Karpas-422 (cell line): ENCODE data around the gene BANF2. TPM values are rescaled to one million over a fixed set of nuclear protein-coding genes. Genes with fewer than 3 reads are reported as not detected.

Experiments used
- DNase-seq: peaks from one replicate; pipeline ENCODE4 v3.0.0-alpha.2; 2015
- H2AFZ ChIP-seq: fragments of 200-600 bp; sonication (generic); 2 replicates; pipeline ENCODE4 v1.6.1; 2014; ENCODE audit warnings: antibody characterized with exemption, low read length, mixed read lengths
- H3K27ac ChIP-seq: fragments of 200-600 bp; sonication (generic); 2 replicates; pipeline ENCODE4 v1.5.1; 2014; ENCODE audit warnings: mild to moderate bottlenecking, low read length, moderate library complexity
- H3K27me3 ChIP-seq: fragments of 200-600 bp; sonication (generic); 2 replicates; pipeline ENCODE4 v1.6.1; 2014; ENCODE audit warnings: low read length, mixed read lengths
- H3K36me3 ChIP-seq: fragments of 200-600 bp; sonication (generic); 2 replicates; pipeline ENCODE4 v1.6.1; 2014; ENCODE audit warnings: low read length, mixed read lengths; ENCODE audit not compliant: insufficient read depth
- H3K4me1 ChIP-seq: fragments of 200-600 bp; sonication (generic); 2 replicates; pipeline ENCODE4 v1.6.1; 2014; ENCODE audit warnings: mild to moderate bottlenecking, low read length, mixed read lengths
- H3K4me2 ChIP-seq: fragments of 200-600 bp; sonication (generic); 2 replicates; pipeline ENCODE4 v1.6.1; 2014; ENCODE audit warnings: low read length, low read depth, mild to moderate bottlenecking; ENCODE audit not compliant: poor library complexity, severe bottlenecking
- H3K4me3 ChIP-seq: fragments of 200-600 bp; sonication (generic); 2 replicates; pipeline ENCODE4 v1.5.1; 2014; ENCODE audit warnings: mild to moderate bottlenecking, antibody characterized with exemption, low read length, mixed read lengths
- H3K79me2 ChIP-seq: fragments of 200-600 bp; sonication (generic); 2 replicates; pipeline ENCODE4 v1.6.1; 2014; ENCODE audit warnings: mild to moderate bottlenecking, low read length, mixed read lengths
- H3K9ac ChIP-seq: fragments of 200-600 bp; sonication (generic); 2 replicates; pipeline ENCODE4 v1.6.0; 2014; ENCODE audit warnings: low read length
- H3K9me2 ChIP-seq: fragments of 200-600 bp; sonication (generic), shearing (Covaris generic); replicated peaks from 2 replicates; pipeline ENCODE4 v1.6.0; 2014; ENCODE audit warnings: mild to moderate bottlenecking, low read length, moderate library complexity; ENCODE audit not compliant: insufficient read depth
- H3K9me3 ChIP-seq: fragments of 300-700, 200-600 bp; sonication (generic); 2 replicates; pipeline ENCODE4 v1.6.1; 2014; ENCODE audit warnings: low read length, mixed read lengths
- H4K20me1 ChIP-seq: fragments of 200-600 bp; sonication (generic); 2 replicates; pipeline ENCODE4 v1.6.1; 2014; ENCODE audit warnings: mild to moderate bottlenecking, antibody characterized with exemption, low read length, low read depth; ENCODE audit not compliant: insufficient read depth
- total RNA-seq: library from RNA; depleted of rRNA; stranded (reverse); fragments of >200 nt; shearing (Covaris generic); gene quantifications from 2 replicates; pipeline ENCODE4 v1.2.3, GENCODE V29; 2014; ENCODE audit warnings: low replicate concordance

BANF2 gene
- total RNA-seq, 1 experiment from 2014 or later, result not detected

GRCh38 chr20:17725094-17725835, 25.5 kb downstream of the BANF2 start:
- H2AFZ ChIP-seq, result no peak overlapping the region
- H3K9me3 ChIP-seq, result no peaks in the 10 kb centered on the region
- no peak overlapping the region for H3K27ac ChIP-seq
- no peak overlapping the region for H3K4me2 ChIP-seq
- no peaks in the 10 kb centered on the region for H3K79me2 ChIP-seq
- no peaks in the 10 kb centered on the region for H3K9me2 ChIP-seq
- H3K9ac ChIP-seq, result no peak overlapping the region
- H3K27me3 ChIP-seq, result no peaks in the 10 kb centered on the region
- no peaks in the 10 kb centered on the region for H3K4me1 ChIP-seq
- H4K20me1 ChIP-seq, result no peaks in the 10 kb centered on the region
- no peak for DNase-seq
- H3K4me3 ChIP-seq, result no peak overlapping the region
- H3K36me3 ChIP-seq, result no peaks in the 10 kb centered on the region

- Histone ChIP-seq H3K4me3 (no peak overlapping the region), H3K9ac (no peak overlapping the region)
- no peak for DNase-seq
These were observed 27.1 kb downstream of the BANF2 start for GRCh38 chr20:17726902-17727301.

GRCh38 chr20:17727351-17727750, 27.6 kb downstream of the BANF2 start:
- DNase-seq, result no peak
- H3K27ac ChIP-seq, result no peak overlapping the region
- no peaks in the 10 kb centered on the region for H3K9me3 ChIP-seq
- H3K4me3 ChIP-seq, result no peak overlapping the region
- H3K27me3 ChIP-seq, result no peaks in the 10 kb centered on the region
- no peaks in the 10 kb centered on the region for H4K20me1 ChIP-seq
- H3K9me2 ChIP-seq, result no peaks in the 10 kb centered on the region
- no peak overlapping the region for H3K4me2 ChIP-seq
- H3K9ac ChIP-seq, result no peak overlapping the region
- H3K36me3 ChIP-seq, result no peaks in the 10 kb centered on the region
- no peaks in the 10 kb centered on the region for H3K79me2 ChIP-seq
- H2AFZ ChIP-seq, result no peak overlapping the region
- H3K4me1 ChIP-seq, result no peaks in the 10 kb centered on the region

More at GRCh38 chr20:17726902-17727301, 27.1 kb downstream of the BANF2 start:
- Histone ChIP-seq H3K36me3 (no peaks in the 10 kb centered on the region), H3K9me2 (no peaks in the 10 kb centered on the region), H3K27me3 (no peaks in the 10 kb centered on the region), H3K9me3 (no peaks in the 10 kb centered on the region), H2AFZ (no peak overlapping the region), H3K79me2 (no peaks in the 10 kb centered on the region), H3K4me2 (no peak overlapping the region), H4K20me1 (no peaks in the 10 kb centered on the region), H3K4me1 (no peaks in the 10 kb centered on the region), H3K27ac (no peak overlapping the region)

- Histone ChIP-seq H3K4me1 (no peaks in the 10 kb centered on the region), H3K4me2 (no peak overlapping the region), H3K9me2 (no peaks in the 10 kb centered on the region), H3K9ac (no peak overlapping the region), H3K9me3 (no peaks in the 10 kb centered on the region), H3K27me3 (no peaks in the 10 kb centered on the region), H4K20me1 (no peaks in the 10 kb centered on the region), H3K4me3 (no peak overlapping the region), H3K27ac (no peak overlapping the region), H3K36me3 (no peaks in the 10 kb centered on the region), H3K79me2 (no peaks in the 10 kb centered on the region), H2AFZ (no peak overlapping the region)
- DNase-seq, result no peak
These were observed 28.3 kb downstream of the BANF2 start for GRCh38 chr20:17728074-17728473.

GRCh38 chr20:17730071-17730470, 30.3 kb downstream of the BANF2 start:
- DNase-seq, result no peak
- H3K79me2 ChIP-seq, result no peaks in the 10 kb centered on the region
- no peaks in the 10 kb centered on the region for H3K27me3 ChIP-seq
- H3K4me2 ChIP-seq, result no peak overlapping the region
- no peaks in the 10 kb centered on the region for H4K20me1 ChIP-seq
- no peaks in the 10 kb centered on the region for H3K36me3 ChIP-seq
- no peak overlapping the region for H3K4me3 ChIP-seq
- no peak overlapping the region for H2AFZ ChIP-seq
- H3K9me2 ChIP-seq, result no peaks in the 10 kb centered on the region
- H3K27ac ChIP-seq, result no peak overlapping the region
- H3K9ac ChIP-seq, result no peak overlapping the region
- H3K4me1 ChIP-seq, result no peaks in the 10 kb centered on the region
- no peaks in the 10 kb centered on the region for H3K9me3 ChIP-seq

- H4K20me1 ChIP-seq, result no peaks in the 10 kb centered on the region
- DNase-seq, result no peak
- no peaks in the 10 kb centered on the region for H3K4me1 ChIP-seq
- no peaks in the 10 kb centered on the region for H3K9me3 ChIP-seq
- no peaks in the 10 kb centered on the region for H3K27me3 ChIP-seq
- H3K4me3 ChIP-seq, result no peak overlapping the region
- H3K9me2 ChIP-seq, result no peaks in the 10 kb centered on the region
- no peak overlapping the region for H2AFZ ChIP-seq
- H3K4me2 ChIP-seq, result no peak overlapping the region
- H3K36me3 ChIP-seq, result no peaks in the 10 kb centered on the region
- H3K27ac ChIP-seq, result no peak overlapping the region
- no peak overlapping the region for H3K9ac ChIP-seq
- no peaks in the 10 kb centered on the region for H3K79me2 ChIP-seq
These were observed 31.5 kb downstream of the BANF2 start for GRCh38 chr20:17731233-17731632.

- Histone ChIP-seq H3K27ac (no peak overlapping the region), H3K27me3 (no peaks in the 10 kb centered on the region), H3K79me2 (no peaks in the 10 kb centered on the region), H3K9me3 (no peaks in the 10 kb centered on the region), H3K4me2 (no peak overlapping the region), H3K4me3 (no peak overlapping the region), H2AFZ (no peak overlapping the region), H4K20me1 (no peaks in the 10 kb centered on the region), H3K4me1 (no peaks in the 10 kb centered on the region), H3K9me2 (no peaks in the 10 kb centered on the region), H3K9ac (no peak overlapping the region), H3K36me3 (no peaks in the 10 kb centered on the region)
- no peak for DNase-seq
These were observed 33.2 kb downstream of the BANF2 start for GRCh38 chr20:17732907-17733521.

GRCh38 chr20:17733767-17734304, 34.1 kb downstream of the BANF2 start:
- Histone ChIP-seq H3K4me3 (no peak overlapping the region), H3K36me3 (no peaks in the 10 kb centered on the region), H4K20me1 (no peaks in the 10 kb centered on the region), H3K27ac (no peak overlapping the region), H2AFZ (no peak overlapping the region), H3K9me3 (no peaks in the 10 kb centered on the region), H3K4me1 (no peaks in the 10 kb centered on the region), H3K79me2 (no peaks in the 10 kb centered on the region), H3K4me2 (no peak overlapping the region), H3K27me3 (no peaks in the 10 kb centered on the region), H3K9ac (no peak overlapping the region), H3K9me2 (no peaks in the 10 kb centered on the region)
- DNase-seq, result no peak
